Thoracic aorta (tissue), 2 donors: ENCODE data around the gene SLC6A11. TPM values are rescaled to one million over a fixed set of nuclear protein-coding genes. Genes with fewer than 3 reads are reported as not detected.

Experiments
- ATAC-seq: fragments of 150-250 bp; one replicate; pipeline ENCODE4 v1.8.0; 2017; ENCODE audit warnings: low read depth; ENCODE audit not compliant: insufficient number of reproducible peaks, low FRiP score
- DNase-seq: peaks from one replicate; pipeline ENCODE4 v3.0.0-alpha.2; 2020; ENCODE audit warnings: low spot score
- H3K27ac ChIP-seq, 2 donors: fragments of 200-600 bp; sonication (generic); 1 replicate in 1 of 2; 2 replicates in 1 of 2; pipeline ENCODE4 v1.5.1; 2016; ENCODE audit warnings: mild to moderate bottlenecking in 2 of 2, moderate library complexity in 2 of 2
- H3K27me3 ChIP-seq: fragments of 200-600 bp; sonication (generic); replicated peaks from 2 replicates; pipeline ENCODE4 v1.6.0; 2016; ENCODE audit warnings: mild to moderate bottlenecking; ENCODE audit not compliant: insufficient read depth
- H3K36me3 ChIP-seq: fragments of 200-600 bp; sonication (generic); one replicate; pipeline ENCODE4 v1.5.1; 2016
- H3K4me1 ChIP-seq, 2 donors: fragments of 200-600 bp; sonication (generic); 1 replicate in 1 of 2; 2 replicates in 1 of 2; pipeline versions ENCODE4 v1.5.1 to v1.6.0; 2016; ENCODE audit warnings: low read depth in 2 of 2, mild to moderate bottlenecking in 1 of 2; ENCODE audit not compliant: control insufficient read depth in 1 of 2
- H3K4me3 ChIP-seq: fragments of 200-600 bp; sonication (generic); 2 replicates; pipeline ENCODE4 v1.5.1; 2016; ENCODE audit warnings: mild to moderate bottlenecking
- H3K9me3 ChIP-seq: fragments of 200-600 bp; sonication (generic); 2 replicates; pipeline ENCODE4 v1.5.1; 2016
- CTCF ChIP-seq: fragments of 200-600 bp; sonication (generic); IDR thresholded peaks from one replicate; pipeline ENCODE4 v1.5.1; 2019; ENCODE audit warnings: antibody characterized with exemption
- total RNA-seq, 2 donors: library from RNA; depleted of rRNA; stranded (reverse); fragments of >200 nt; gene quantifications; one replicate each; pipeline versions ENCODE4 v1.1.0 to v1.2.3, GENCODE V29; 2016

SLC6A11 gene
- total RNA-seq, 2 donors from 2014 or later: not detected

GRCh38 chr3:10956531-10956930 is 140.5 kb downstream of the SLC6A11 start:
- Histone ChIP-seq H3K27ac (no peak overlapping the region), H3K4me1 (peaks cover 0 to 11% of the 10 kb centered on the region in 2 donors), H3K9me3 (no peaks in the 10 kb centered on the region), H3K4me3 (no peak overlapping the region), H3K27me3 (no peaks in the 10 kb centered on the region), H3K36me3 (no peaks in the 10 kb centered on the region)
- ATAC-seq: no peak
- no peak for TF ChIP-seq CTCF
- DNase-seq: no peak

- Histone ChIP-seq H3K9me3 (no peaks in the 10 kb centered on the region), H3K4me3 (no peak overlapping the region), H3K27ac (no peak overlapping the region), H3K36me3 (no peaks in the 10 kb centered on the region), H3K4me1 (peaks cover 0 to 8% of the 10 kb centered on the region in 2 donors), H3K27me3 (no peaks in the 10 kb centered on the region)
- no peak for TF ChIP-seq CTCF
- DNase-seq: no peak
- no peak for ATAC-seq
These were observed 141.0 kb downstream of the SLC6A11 start for GRCh38 chr3:10956986-10957385.

GRCh38 chr3:10957976-10958749 is 142.1 kb downstream of the SLC6A11 start:
- H3K36me3 ChIP-seq: no peaks in the 10 kb centered on the region
- peaks cover 0 to 8% of the 10 kb centered on the region in 2 donors for H3K4me1 ChIP-seq
- DNase-seq (no peak), ATAC-seq (no peak)
- H3K4me3 ChIP-seq: no peak overlapping the region
- no peaks in the 10 kb centered on the region for H3K27me3 ChIP-seq
- TF ChIP-seq CTCF: no peak
- no peak overlapping the region for H3K27ac ChIP-seq
- no peaks in the 10 kb centered on the region for H3K9me3 ChIP-seq

- Histone ChIP-seq H3K27ac (no peak overlapping the region), H3K4me1 (peaks cover 0 to 8% of the 10 kb centered on the region in 2 donors), H3K27me3 (no peaks in the 10 kb centered on the region), H3K9me3 (no peaks in the 10 kb centered on the region), H3K36me3 (no peaks in the 10 kb centered on the region), H3K4me3 (no peak overlapping the region)
- DNase-seq (no peak), ATAC-seq (no peak)
- no peak for TF ChIP-seq CTCF
These were observed 144.2 kb downstream of the SLC6A11 start for GRCh38 chr3:10960255-10960654.

- TF ChIP-seq CTCF: no peak
- Histone ChIP-seq H3K27me3 (no peaks in the 10 kb centered on the region), H3K4me3 (no peak overlapping the region), H3K4me1 (no peaks in the 10 kb centered on the region), H3K36me3 (no peaks in the 10 kb centered on the region), H3K9me3 (no peaks in the 10 kb centered on the region), H3K27ac (no peak overlapping the region)
- no peak for DNase-seq
- no peak for ATAC-seq
These were observed 145.9 kb downstream of the SLC6A11 start for GRCh38 chr3:10961921-10962320.
